DMS153 treated with DMSO at 0.1 percent for 48 hours (cell line): Measurements from ENCODE around the gene TNS3.

ENCODE experiments used
- DNase-seq: peaks from one replicate; lab custom pipeline; 2025; ENCODE audit not compliant: unreplicated experiment; lab: John Stamatoyannopoulos, UW

Gene TNS3

GRCh38 chr7:47565640-47566250, 16.2 kb downstream of the TNS3 start:
- DNase-seq = no peak

- DNase-seq = no peak
Measured at GRCh38 chr7:47563521-47563920, 18.4 kb downstream of the TNS3 start.

- no peak for DNase-seq
Measured at GRCh38 chr7:47561715-47562446, 20.0 kb downstream of the TNS3 start.

- DNase-seq = no peak
Measured at GRCh38 chr7:47559306-47560220, 22.3 kb downstream of the TNS3 start.

GRCh38 chr7:47557694-47558670, 23.9 kb downstream of the TNS3 start:
- DNase-seq = no peak

GRCh38 chr7:47557317-47557693, 24.6 kb downstream of the TNS3 start:
- DNase-seq = no peak

GRCh38 chr7:47556511-47557180, 25.3 kb downstream of the TNS3 start:
- DNase-seq = no peak

- no peak for DNase-seq
Measured at GRCh38 chr7:47553309-47553708, 28.6 kb downstream of the TNS3 start.

- no peak for DNase-seq
Measured at GRCh38 chr7:47552621-47553020, 29.3 kb downstream of the TNS3 start.

- no peak for DNase-seq
Measured at GRCh38 chr7:47551668-47552440, 30.1 kb downstream of the TNS3 start.

- DNase-seq = no peak
Measured at GRCh38 chr7:47550788-47551470, 31.0 kb downstream of the TNS3 start.

- no peak for DNase-seq
Measured at GRCh38 chr7:47549916-47550315, 32.0 kb downstream of the TNS3 start.

- DNase-seq = no peak
Measured at GRCh38 chr7:47549397-47549796, 32.5 kb downstream of the TNS3 start.

GRCh38 chr7:47548546-47548945, 33.4 kb downstream of the TNS3 start:
- no peak for DNase-seq

- DNase-seq = no peak
Measured at GRCh38 chr7:47546733-47547494, 35.0 kb downstream of the TNS3 start.

GRCh38 chr7:47546171-47546570, 35.7 kb downstream of the TNS3 start:
- no peak for DNase-seq

GRCh38 chr7:47544416-47544815, 37.5 kb downstream of the TNS3 start:
- DNase-seq = no peak

- DNase-seq = no peak
Measured at GRCh38 chr7:47543714-47544113, 38.2 kb downstream of the TNS3 start.
